Esophagus squamous epithelium (tissue), 4 donors: ENCODE results near the gene ARHGAP42.

Experiments
- CTCF ChIP-seq, 6 experiments: fragments of 450-650 bp in 4 of 6; fragments of 200-600 bp in 2 of 6; sonication (generic) in 2 of 6; IDR thresholded peaks; one replicate each; pipeline ENCODE4 v1.5.1; 2016 to 2019; ENCODE audit warnings: antibody characterized with exemption in 6 of 6, mild to moderate bottlenecking in 4 of 6, moderate library complexity in 4 of 6
- POLR2A ChIP-seq, 4 donors: fragments of 450-650 bp; IDR thresholded peaks; one replicate each; pipeline ENCODE4 v1.6.1; 2017; ENCODE audit warnings: antibody characterized with exemption in 4 of 4, mild to moderate bottlenecking in 4 of 4, moderate library complexity in 3 of 4

- TF ChIP-seq CTCF (IDR thresholded peaks at IDR 0.05) (no peak), POLR2A (IDR thresholded peaks at IDR 0.05) (no peak)
These were observed 332.8 kb downstream of the ARHGAP42 start for GRCh38 chr11:101019870-101020269.
